Measurements from ENCODE around the gene ASGR2. TPM values are rescaled to one million over a fixed set of nuclear protein-coding genes. Genes with fewer than 3 reads are reported as not detected.

The ASGR2 gene
- total RNA-seq, 1 donor from 2014 or later: not detected

Other genes starting within 250 kb of the ASGR2 start
- not detected in 2 replicates for gene ALOX12, start 118.8 kb downstream of the ASGR2 start, total RNA-seq
- gene RNASEK, start 102.2 kb downstream of the ASGR2 start, total RNA-seq: 128 and 131 TPM in 2 replicates
- 0.90 and 0.91 TPM in 2 replicates for gene BCL6B, start 91.8 kb downstream of the ASGR2 start, total RNA-seq
- gene SLC16A13, start 78.8 kb downstream of the ASGR2 start, total RNA-seq: 12.4 and 13.5 TPM in 2 replicates
- 0.16 and 0.40 TPM in 2 replicates for gene SLC16A11, start 70.7 kb downstream of the ASGR2 start, total RNA-seq
- gene CLEC10A, start 34.6 kb downstream of the ASGR2 start, total RNA-seq: not detected in 2 replicates
- gene ASGR1, start 64.5 kb upstream of the ASGR2 start, total RNA-seq: 1.8 and 1.9 TPM in 2 replicates
- gene DLG4, start 105.0 kb upstream of the ASGR2 start, total RNA-seq: 12.4 and 14.0 TPM in 2 replicates
- gene ACADVL, start 105.1 kb upstream of the ASGR2 start, total RNA-seq: 244 and 267 TPM in 2 replicates
- gene DVL2, start 119.7 kb upstream of the ASGR2 start, total RNA-seq: 71.1 and 77.7 TPM in 2 replicates
- 46.2 and 51.7 TPM in 2 replicates for gene PHF23, start 124.6 kb upstream of the ASGR2 start, total RNA-seq
- gene GABARAP, start 127.6 kb upstream of the ASGR2 start, total RNA-seq: 124 and 126 TPM in 2 replicates
- gene CTDNEP1, start 136.9 kb upstream of the ASGR2 start, total RNA-seq: 188 and 190 TPM in 2 replicates
- 74.3 and 76.8 TPM in 2 replicates for gene ELP5, start 137.4 kb upstream of the ASGR2 start, total RNA-seq
- 0.31 and 0.40 TPM in 2 replicates for gene CLDN7, start 147.7 kb upstream of the ASGR2 start, total RNA-seq
- gene SLC2A4, start 166.9 kb upstream of the ASGR2 start, total RNA-seq: 0.17 and 0.37 TPM in 2 replicates
- 0.21 and 0.33 TPM in 2 replicates for gene YBX2, start 179.8 kb upstream of the ASGR2 start, total RNA-seq
- 1,303 and 1,327 TPM in 2 replicates for gene EIF5A, start 192.8 kb upstream of the ASGR2 start, total RNA-seq
- gene GPS2, start 200.5 kb upstream of the ASGR2 start, total RNA-seq: 51.5 and 56.2 TPM in 2 replicates
- gene NEURL4, start 214.5 kb upstream of the ASGR2 start, total RNA-seq: 59.3 and 59.6 TPM in 2 replicates
- gene ACAP1, start 221.7 kb upstream of the ASGR2 start, total RNA-seq: 262 and 275 TPM in 2 replicates
- gene KCTD11, start 237.3 kb upstream of the ASGR2 start, total RNA-seq: 7.0 and 7.6 TPM in 2 replicates
- not detected in 2 replicates for gene TMEM95, start 240.3 kb upstream of the ASGR2 start, total RNA-seq